B cell (primary cell): ENCODE measurements around the gene WDR82. TPM values are rescaled to one million over a fixed set of nuclear protein-coding genes. Genes with fewer than 3 reads are reported as not detected.

Experiments used
- ATAC-seq: fragments of 200-7000 bp; cut with Tn5 transposase; one replicate; pipeline ENCODE4 v1.10.0; 2021; ENCODE audit warnings: low read depth, mild to moderate bottlenecking, moderate number of reproducible peaks, moderate library complexity
- CTCF ChIA-PET: fragments of 350-600 bp; sonication (Branson Sonifier 250); formaldehyde crosslinking; loops from one replicate; lab custom pipeline; 2021; ENCODE audit warnings: antibody characterized with exemption, inconsistent platforms; lab: Charles Lee
- POLR2A ChIA-PET: fragments of 350-600 bp; sonication (Branson Sonifier 250); formaldehyde crosslinking; loops from one replicate; lab custom pipeline; 2021; ENCODE audit warnings: antibody characterized with exemption; lab: Charles Lee
- DNase-seq: peaks from one replicate; pipeline ENCODE4 v3.0.0; 2013
- H2AFZ ChIP-seq: 2 replicates; pipeline ENCODE4 v1.6.1; 2012; ENCODE audit warnings: mild to moderate bottlenecking, low read depth, low read length; ENCODE audit not compliant: insufficient read depth, poor library complexity, severe bottlenecking
- H3K27ac ChIP-seq, 2 donors: 1 replicate in 1 of 2; 2 replicates in 1 of 2; pipeline ENCODE4 v1.5.1; 2012 to 2013; ENCODE audit warnings: low read length in 2 of 2, mild to moderate bottlenecking in 2 of 2, moderate library complexity in 1 of 2
- H3K27me3 ChIP-seq, 4 experiments: fragments of 200-600 bp in 1 of 4; sonication (generic) in 1 of 4; replicated peaks in 1 of 4; 1 replicate in 2 of 4; 2 replicates in 2 of 4; pipeline versions ENCODE4 v1.6.1 to v1.7.0; 2013 to 2016; ENCODE audit warnings: low read length in 3 of 4, mild to moderate bottlenecking in 2 of 4, mixed read lengths in 1 of 4, moderate library complexity in 1 of 4; ENCODE audit not compliant: insufficient read depth in 4 of 4, control insufficient read depth in 3 of 4; ENCODE audit errors: control extremely low read depth in 1 of 4
- H3K36me3 ChIP-seq, 2 experiments: replicated peaks in 1 of 2; 1 replicate in 1 of 2; 2 replicates in 1 of 2; pipeline versions ENCODE4 v1.6.1 to v1.7.1; 2013; ENCODE audit warnings: low read length in 1 of 2; ENCODE audit not compliant: insufficient read depth in 2 of 2, control insufficient read depth in 1 of 2; ENCODE audit errors: control extremely low read depth in 1 of 2, extremely low read depth in 1 of 2
- H3K4me1 ChIP-seq, 2 donors: fragments of 200-600 bp in 1 of 2; sonication (generic) in 1 of 2; 1 replicate in 1 of 2; 2 replicates in 1 of 2; pipeline versions ENCODE4 v1.5.1 to v1.6.1; 2013 to 2017; ENCODE audit warnings: low read length in 2 of 2; ENCODE audit not compliant: control insufficient read depth in 2 of 2, insufficient read depth in 2 of 2
- H3K4me2 ChIP-seq: replicated peaks from 2 replicates; pipeline ENCODE3; 2012; ENCODE audit warnings: mild to moderate bottlenecking, low read depth, low read length; ENCODE audit not compliant: poor library complexity, severe bottlenecking
- H3K4me3 ChIP-seq, 5 experiments: fragments of 200-600 bp in 1 of 5; sonication (generic) in 1 of 5; 1 replicate in 3 of 5; 2 replicates in 2 of 5; pipeline versions ENCODE4 v1.5.1 to v1.7.0; 2011 to 2016; ENCODE audit warnings: low read length in 4 of 5, mild to moderate bottlenecking in 4 of 5, low read depth in 2 of 5, control low read depth in 1 of 5, moderate library complexity in 1 of 5; ENCODE audit not compliant: insufficient read depth in 1 of 5; ENCODE audit errors: control extremely low read depth in 1 of 5, extremely low read depth in 1 of 5
- H3K79me2 ChIP-seq: fragments of 200-600 bp; sonication (generic); one replicate; pipeline ENCODE4 v1.6.0; 2016; ENCODE audit warnings: low read length; ENCODE audit not compliant: control insufficient read depth, insufficient read depth
- H3K9ac ChIP-seq: fragments of 200-600 bp; sonication (generic); 2 replicates; pipeline ENCODE4 v1.6.1; 2017; ENCODE audit warnings: mild to moderate bottlenecking, low read length, moderate library complexity
- H3K9me3 ChIP-seq, 3 donors: one replicate each; pipeline versions ENCODE4 v1.6.1 to v1.7.1; 2013; ENCODE audit warnings: low read length in 2 of 3; ENCODE audit not compliant: control insufficient read depth in 2 of 3, insufficient read depth in 1 of 3; ENCODE audit errors: control extremely low read depth in 1 of 3
- H4K20me1 ChIP-seq: 2 replicates; pipeline ENCODE4 v1.6.0; 2012; ENCODE audit warnings: mild to moderate bottlenecking, low read length; ENCODE audit not compliant: insufficient read depth, control insufficient read depth, poor library complexity, severe bottlenecking
- H3K27ac Mint-ChIP-seq: one replicate; pipeline ENCODE4 v1.8.0; 2021; ENCODE audit warnings: mixed read lengths
- H3K27me3 Mint-ChIP-seq: one replicate; pipeline ENCODE4 v1.8.0; 2021; ENCODE audit warnings: mixed read lengths
- H3K4me1 Mint-ChIP-seq: one replicate; pipeline ENCODE4 v1.8.0; 2021; ENCODE audit warnings: mixed read lengths
- H3K4me3 Mint-ChIP-seq: one replicate; pipeline ENCODE4 v1.8.0; 2021; ENCODE audit warnings: mixed read lengths
- H3K9me3 Mint-ChIP-seq: one replicate; pipeline ENCODE4 v1.8.0; 2022; ENCODE audit warnings: mixed read lengths; ENCODE audit not compliant: insufficient read depth
- CTCF ChIP-seq: fragments of 200-600 bp; IDR thresholded peaks from one replicate; pipeline ENCODE4 v1.8.0; 2022; ENCODE audit warnings: antibody characterized with exemption, mild to moderate bottlenecking
- EZH2 ChIP-seq: IDR thresholded peaks from 2 replicates; pipeline ENCODE4 v1.6.1; 2012; ENCODE audit warnings: borderline replicate concordance, low read depth, mild to moderate bottlenecking, moderate library complexity, low read length; ENCODE audit not compliant: insufficient read depth, poor library complexity, severe bottlenecking
- WGBS: methylation state at CpG from one replicate; pipeline ENCODE4 v1.1.5; 2013; ENCODE audit warnings: missing lambda C conversion rate; ENCODE audit not compliant: insufficient coverage; 5-methylcytosine and 5-hydroxymethylcytosine counted together
- intact Hi-C: fragments of 100-400 bp; cut with micrococcal nuclease; formaldehyde crosslinking; loops from one replicate; pipeline ENCODE4 v1.10.0; 2022
- polyA minus RNA-seq: library from RNA; depleted of rRNA, polyadenylated mRNA; stranded (reverse); fragments of >200 nt; gene quantifications from 2 replicates; pipeline ENCODE4 v1.2.3, GENCODE V29; 2012
- polyA plus RNA-seq: library from polyadenylated mRNA; depleted of rRNA; stranded (reverse); fragments of >200 nt; gene quantifications from 2 replicates; pipeline ENCODE4 v1.2.3, GENCODE V29; 2012
- total RNA-seq, 2 donors: library from RNA; stranded (reverse); fragments of 120-200 nt in 1 of 2; gene quantifications; 1 replicate in 1 of 2; 2 replicates in 1 of 2; pipeline versions ENCODE4 v1.2.3 to v1.2.4, GENCODE V29; 2013 to 2022

Gene WDR82
- 94.0 and 101 TPM in 2 replicates for total RNA-seq
- total RNA-seq (2013), result 67.5 TPM
- 27.8 and 46.5 TPM in 2 replicates for polyA plus RNA-seq
- polyA minus RNA-seq, result 57.7 and 58.2 TPM in 2 replicates

GRCh38 chr3:52278510-52279069, at the start of gene WDR82:
TSS of gene WDR82 (minus strand) at chr3:52278649. CDS start at chr3:52278361, 288 bp downstream.
- ChIA-PET POLR2A (interaction anchor here (0.7 to 5.0 kb wide), 15 partner anchors 10 to 283 kb away, joined by 3 to 52 read pairs (median 5); partner anchors contain the start of genes GLYCTK, RPL29, TLR9 and TWF2), CTCF (interaction anchor here (0.7 to 17.5 kb wide), 14 partner anchors 11 to 168 kb away, joined by 3 to 265 read pairs (median 6); partner anchors contain the start of genes GLYCTK, TLR9 and TWF2)
- Histone ChIP-seq H2AFZ (peak within 1 kb of the TSS; percentile 78), H4K20me1 (peaks cover 31% of the 10 kb centered on the region), H3K27me3 (no peaks in the 10 kb centered on the region), H3K27ac (peak within 1 kb of the TSS; percentile 83 to 87), H3K9me3 (no peaks in the 10 kb centered on the region), H3K4me1 (peaks cover 35 to 51% of the 10 kb centered on the region in 2 donors), H3K4me2 (peak within 1 kb of the TSS; percentile 79), H3K9ac (peak within 1 kb of the TSS; percentile 80), H3K4me3 (peak within 1 kb of the TSS; percentile 67 to 94 (median 77)), H3K79me2 (peaks cover 63% of the 10 kb centered on the region), H3K36me3 (peaks cover 0 to 15% of the 10 kb centered on the region in 2 experiments)
- under 1% methylated on average over 58 of the region's 58 CpGs for WGBS
- DNase-seq (peak; percentile 95), ATAC-seq (peak; percentile 86)
- H3K4me3 Mint-ChIP-seq, result peak within 1 kb of the TSS; percentile 95
- intact Hi-C loops, result loop anchor here (1.0 to 5.0 kb wide), 10 partner anchors 9 to 281 kb away; partner anchors contain the start of genes DUSP7, GLYCTK, POC1A and PPM1M
- peak within 1 kb of the TSS; percentile 100 for H3K27ac Mint-ChIP-seq
- H3K27me3 Mint-ChIP-seq, result no peaks in the 10 kb centered on the region
- TF ChIP-seq CTCF, result peak; percentile 24
- no peak for TF ChIP-seq EZH2
- no peaks in the 10 kb centered on the region for H3K9me3 Mint-ChIP-seq
- H3K4me1 Mint-ChIP-seq, result peaks cover 47% of the 10 kb centered on the region
